22Rv1 (cell line): ENCODE results near the gene PARP12.

Experiments
- CTCF ChIP-seq: fragments of 450-650 bp; IDR thresholded peaks from 2 replicates; pipeline ENCODE4 v1.5.1; 2017; ENCODE audit warnings: mild to moderate bottlenecking
- ZFX ChIP-seq: fragments of 450-650 bp; IDR thresholded peaks from 2 replicates; pipeline ENCODE4 v1.6.1; 2017; ENCODE audit warnings: antibody characterized with exemption, borderline replicate concordance

DNA sequence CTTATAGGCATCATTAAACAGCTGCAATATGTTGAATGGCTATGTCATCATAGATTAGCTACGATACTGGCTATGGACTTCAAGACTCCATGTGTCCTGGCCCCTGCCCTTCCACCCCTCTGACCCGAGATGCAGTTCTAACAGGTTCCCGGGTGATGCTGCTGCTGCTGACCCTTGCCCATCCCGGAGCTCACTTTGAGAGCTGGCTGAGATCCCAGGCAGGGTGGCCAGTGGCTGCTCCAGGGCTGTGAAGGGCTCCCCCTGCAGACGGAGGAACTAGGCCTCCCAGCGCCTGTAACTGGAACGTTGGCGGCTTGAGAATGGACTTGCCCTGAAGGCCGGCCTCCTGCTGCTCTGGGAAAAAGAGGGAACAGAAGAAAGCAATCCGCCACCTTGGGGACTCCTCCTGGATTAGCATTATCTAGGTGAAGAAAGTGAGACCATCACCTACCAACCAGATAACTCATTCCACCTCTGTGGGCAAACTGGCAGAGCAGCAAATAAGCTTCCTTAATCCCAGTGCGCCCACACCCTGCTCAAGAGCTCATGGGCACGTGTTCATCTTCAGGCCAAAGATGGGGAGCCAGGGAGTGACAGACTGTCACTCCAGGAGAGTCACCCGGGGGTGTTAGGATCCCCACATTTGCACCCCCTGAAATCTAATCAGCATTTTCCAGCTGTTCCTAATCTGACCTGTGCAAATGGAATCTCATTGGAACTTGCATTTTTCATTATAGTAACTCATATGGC is 56.8 kb downstream of the PARP12 start:
- TF ChIP-seq CTCF, result peak; percentile 86
- no peak for TF ChIP-seq ZFX
